MCF 10A (cell line): Measurements from ENCODE around the gene OR5AL1. TPM values are rescaled to one million over a fixed set of nuclear protein-coding genes. Genes with fewer than 3 reads are reported as not detected.
"Not testable (repeated sequence)": the region's sequence is repeated elsewhere in the genome, so short reads cannot be mapped to it uniquely, and the experiment has no call there.

Experiments
- BruUV-seq: library from RNA; stranded (reverse); fragments of 400-500 nt; replicated peaks from 2 replicates; lab custom pipeline; 2021; lab: Mats Ljungman, UMichigan
- CTCF ChIA-PET: fragments of 300-600 bp; sonication (Branson Sonifier 250); formaldehyde crosslinking; extraction: SDS; loops from one replicate; lab custom pipeline; 2021; ENCODE audit warnings: antibody characterized with exemption, inconsistent platforms; lab: Yijun Ruan, JAX
- POLR2A ChIA-PET: fragments of 300-600, 350-650 bp; sonication (Branson Sonifier 250); formaldehyde crosslinking; extraction: SDS; loops from one replicate; lab custom pipeline; 2020; ENCODE audit warnings: antibody characterized with exemption, inconsistent platforms; lab: Yijun Ruan, JAX
- DNase-seq: peaks from one replicate; pipeline ENCODE4 v3.0.0-alpha.2; 2018; ENCODE audit not compliant: unreplicated experiment
- H3K27ac Mint-ChIP-seq: one replicate; pipeline ENCODE4 v1.8.0; 2022; ENCODE audit warnings: mild to moderate bottlenecking, low read depth, mixed read lengths; ENCODE audit not compliant: unreplicated experiment
- H3K27me3 Mint-ChIP-seq: one replicate; pipeline ENCODE4 v1.8.0; 2022; ENCODE audit warnings: mixed read lengths; ENCODE audit not compliant: insufficient read depth, unreplicated experiment
- H3K36me3 Mint-ChIP-seq: one replicate; pipeline ENCODE4 v1.8.0; 2022; ENCODE audit warnings: mild to moderate bottlenecking, moderate library complexity, mixed read lengths; ENCODE audit not compliant: insufficient read depth, unreplicated experiment
- H3K4me1 Mint-ChIP-seq: one replicate; pipeline ENCODE4 v1.8.0; 2022; ENCODE audit warnings: mixed read lengths; ENCODE audit not compliant: insufficient read depth, unreplicated experiment
- H3K4me3 Mint-ChIP-seq: one replicate; pipeline ENCODE4 v1.8.0; 2022; ENCODE audit warnings: mild to moderate bottlenecking, moderate library complexity, mixed read lengths; ENCODE audit not compliant: unreplicated experiment
- H3K9me3 Mint-ChIP-seq: one replicate; pipeline ENCODE4 v1.8.0; 2022; ENCODE audit warnings: mixed read lengths; ENCODE audit not compliant: unreplicated experiment
- CTCF ChIP-seq: fragments of 200-600 bp; IDR thresholded peaks from one replicate; pipeline ENCODE4 v1.8.0; 2022; ENCODE audit warnings: antibody characterized with exemption, mild to moderate bottlenecking; ENCODE audit not compliant: unreplicated experiment
- intact Hi-C: fragments of 100-400 bp; cut with micrococcal nuclease; formaldehyde crosslinking; loops from 2 replicates; pipeline ENCODE4 v1.14.1; 2022
- total RNA-seq: library from RNA; stranded (reverse); gene quantifications from 2 replicates; pipeline ENCODE4 v1.2.3, GENCODE V29; 2022

OR5AL1 gene
- total RNA-seq, 1 experiment from 2014 or later, result not detected

GRCh38 chr11:56396047-56396446 lies 16.4 kb upstream of the OR5AL1 start:
- intact Hi-C loops, result no loop called here
- no peak for DNase-seq
- ChIA-PET CTCF (interaction anchor here (1.0 kb wide), 1 partner anchor 23 kb away, joined by 3 read pairs; no protein-coding TSS in a partner anchor), POLR2A (interaction anchor here (0.7 to 1.1 kb wide), 2 partner anchors 23 to 43 kb away, joined by 3 to 4 read pairs; no protein-coding TSS in a partner anchor)
- H3K4me1 Mint-ChIP-seq, result no peaks in the 10 kb centered on the region
- no TSS peak for BruUV-seq
- H3K4me3 Mint-ChIP-seq, result no peak overlapping the region
- H3K9me3 Mint-ChIP-seq, result peaks cover 14% of the 10 kb centered on the region
- TF ChIP-seq CTCF, result no peak
- no peak overlapping the region for H3K27ac Mint-ChIP-seq
- H3K27me3 Mint-ChIP-seq, result no peaks in the 10 kb centered on the region
- no peaks in the 10 kb centered on the region for H3K36me3 Mint-ChIP-seq

DNA sequence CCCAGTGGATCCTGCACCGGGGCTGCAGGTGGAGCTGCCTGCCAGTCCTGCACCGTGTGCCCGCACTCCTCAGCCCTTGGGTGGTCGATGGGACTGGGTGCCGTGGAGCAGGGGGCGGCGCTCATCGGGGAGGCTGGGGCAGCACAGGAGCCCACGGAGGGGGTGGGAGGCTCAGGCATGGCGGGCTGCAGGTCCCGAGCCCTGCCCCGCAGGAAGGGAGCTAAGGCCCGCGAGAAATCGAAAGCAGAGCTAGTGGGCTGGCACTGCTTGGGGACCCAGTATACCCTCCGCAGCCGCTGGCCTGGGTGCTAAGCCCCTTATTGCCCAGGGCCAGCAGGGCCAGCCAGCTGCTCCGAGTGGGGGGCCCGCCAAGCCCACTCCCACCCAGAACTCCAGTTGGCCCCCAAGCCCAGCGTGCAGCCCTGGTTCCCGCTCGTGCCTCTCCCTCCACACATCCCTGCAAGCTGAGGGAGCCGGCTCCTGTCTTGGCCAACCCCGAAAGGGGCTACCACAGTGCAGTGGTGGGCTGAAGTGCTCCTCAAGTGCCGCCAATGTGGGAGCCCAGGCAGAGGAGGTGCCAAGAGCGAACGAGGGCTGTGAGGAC lies 10.5 kb upstream of the OR5AL1 start:
- H3K27me3 Mint-ChIP-seq, H3K27ac Mint-ChIP-seq, BruUV-seq, CTCF ChIA-PET, DNase-seq, intact Hi-C loops, H3K36me3 Mint-ChIP-seq, H3K4me3 Mint-ChIP-seq, H3K4me1 Mint-ChIP-seq: not testable (repeated sequence)
- H3K9me3 Mint-ChIP-seq, result peaks cover 17% of the 10 kb centered on the region
- POLR2A ChIA-PET, result interaction anchor here (0.7 kb wide), 1 partner anchor 29 kb away, joined by 3 read pairs; no protein-coding TSS in a partner anchor

GRCh38 chr11:56404393-56404792 lies 8.1 kb upstream of the OR5AL1 start:
- H3K9me3 Mint-ChIP-seq, result peaks cover 41% of the 10 kb centered on the region
- no peaks in the 10 kb centered on the region for H3K4me1 Mint-ChIP-seq
- no peaks in the 10 kb centered on the region for H3K36me3 Mint-ChIP-seq
- BruUV-seq, result no TSS peak
- intact Hi-C loops, result no loop called here
- H3K27me3 Mint-ChIP-seq, result no peaks in the 10 kb centered on the region
- ChIA-PET CTCF (interaction anchor here (0.5 to 0.7 kb wide), 2 partner anchors 10 to 619 kb away, joined by 3 read pairs; no protein-coding TSS in a partner anchor), POLR2A (no interaction called here)
- no peak for DNase-seq
- no peak overlapping the region for H3K27ac Mint-ChIP-seq
- no peak overlapping the region for H3K4me3 Mint-ChIP-seq
- TF ChIP-seq CTCF, result no peak

GRCh38 chr11:56410801-56411200 lies 1.7 kb upstream of the OR5AL1 start:
- Mint-ChIP-seq H3K27ac (no peak overlapping the region), H3K9me3 (peaks cover 42% of the 10 kb centered on the region), H3K4me1 (no peaks in the 10 kb centered on the region), H3K4me3 (no peak overlapping the region), H3K27me3 (no peaks in the 10 kb centered on the region), H3K36me3 (no peaks in the 10 kb centered on the region)
- ChIA-PET POLR2A (no interaction called here), CTCF (interaction anchor here (0.6 kb wide), 1 partner anchor 102 kb away, joined by 3 read pairs; no protein-coding TSS in a partner anchor)
- BruUV-seq, result no TSS peak
- DNase-seq, result no peak
- intact Hi-C loops, result no loop called here
- no peak for TF ChIP-seq CTCF
